ENCODE measurements around the gene SHISAL1.

DNA sequence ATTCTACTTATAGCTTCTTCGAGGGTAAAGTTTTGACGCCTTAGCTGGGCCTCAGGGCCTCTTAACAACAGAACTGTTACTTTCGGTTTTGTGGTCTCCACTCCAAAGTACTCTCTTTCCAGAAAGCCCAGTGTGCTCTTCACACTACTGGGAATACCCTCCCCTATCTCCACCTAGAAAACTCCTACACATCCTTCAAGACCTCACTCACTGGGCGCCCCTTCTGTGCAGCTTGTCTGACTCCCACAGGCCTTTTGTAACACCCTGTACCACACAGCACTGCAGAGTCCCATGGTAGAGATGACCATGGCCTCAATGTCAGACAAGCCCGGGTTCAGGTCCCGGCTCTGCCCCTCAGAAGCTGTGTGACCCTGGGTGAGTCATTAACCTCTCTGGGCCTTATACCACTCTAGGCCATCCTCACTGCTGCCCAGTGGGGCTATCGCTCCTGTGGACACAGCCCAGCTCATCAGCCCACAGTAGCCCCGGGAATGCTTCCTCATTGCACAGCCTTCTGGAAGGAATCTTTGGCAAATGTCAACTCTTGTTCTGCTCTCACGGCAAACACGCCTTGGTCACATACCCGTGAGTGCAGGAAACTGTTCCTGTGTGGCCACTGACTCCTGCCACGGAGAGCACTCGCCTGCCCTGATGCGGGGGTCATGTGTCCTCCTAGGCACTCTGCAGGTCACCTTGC is 51.4 kb downstream of the SHISAL1 start:
- TF ChIP-seq CTCF (IDR thresholded peaks at IDR 0.05; ENCODE audit: borderline replicate concordance, extremely low read depth, low read length, poor library complexity, severe bottlenecking), result no peak
- no peak for TF ChIP-seq EZH2 (IDR thresholded peaks at IDR 0.05; ENCODE audit: borderline replicate concordance, low read depth, low read length, severe bottlenecking)
